Measurements from ENCODE around the gene OR8H1.

The OR8H1 gene

GRCh38 chr11:56292154-56292553, at the start of gene OR8H1:
TSS of gene OR8H1 (minus strand) at chr11:56292254. CDS start at chr11:56291062, 1,192 bp downstream.
- no peak for DNase-seq

- no peak for DNase-seq
Observed at GRCh38 chr11:56340289-56340688, 48.2 kb upstream of the OR8H1 start.

GRCh38 chr11:56333156-56333555, 41.1 kb upstream of the OR8H1 start:
- no peak for DNase-seq

- DNase-seq: no peak
Observed at GRCh38 chr11:56331861-56332491, 39.9 kb upstream of the OR8H1 start.

GRCh38 chr11:56314844-56315243, 22.8 kb upstream of the OR8H1 start, which contains the start of gene OR8K3:
TSS of gene OR8K3 (plus strand) at chr11:56315144. CDS start at chr11:56318307, 3,163 bp downstream.
- DNase-seq: no peak

- DNase-seq: no peak
Observed at GRCh38 chr11:56307836-56308235, 15.8 kb upstream of the OR8H1 start.

GRCh38 chr11:56296898-56297297, 4.8 kb upstream of the OR8H1 start:
- DNase-seq: no peak

GRCh38 chr11:56273854-56274253, 18.2 kb downstream of the OR8H1 start, which contains the start of gene OR5T1:
TSS of gene OR5T1 (plus strand) at chr11:56274154. CDS start at chr11:56275639, 1,485 bp downstream.
- no peak for DNase-seq

GRCh38 chr11:56271092-56271491, 21.0 kb downstream of the OR8H1 start:
- no peak for DNase-seq

- DNase-seq: no peak
Observed at GRCh38 chr11:56251954-56252353, 40.1 kb downstream of the OR8H1 start, which contains the start of gene OR5T3. TSS of gene OR5T3 (plus strand) at chr11:56252254. CDS start at chr11:56252254, 0 bp downstream.

Data from NCI-H2171 (cell line).